ENCODE results near the gene HS2ST1. TPM values are rescaled to one million over a fixed set of nuclear protein-coding genes. Genes with fewer than 3 reads are reported as not detected.

Gene HS2ST1
- total and polyA plus RNA-seq, 2 donors (not counting 3 experiments of a cell fraction or from before 2014, with no cell fraction given), result 5.5 to 31.2 TPM

- DNase-seq (ENCODE audit: low read depth, low spot score) (no peak), FAIRE-seq (no peak)
- intact Hi-C loops (cut with micrococcal nuclease) (loop anchor here (5.0 kb wide), 1 partner anchor 178 kb away; the partner anchor contains the start of gene LMO4), dilution Hi-C loops (cut with MboI; ENCODE audit: extremely low pct_ligation_motif_present, low sequenced_read_pairs) (no loop called here)
- Histone ChIP-seq H3K9me1 (replicated peaks; ENCODE audit: control insufficient read depth, extremely low read depth, insufficient read depth, low read length) (no peaks in the 10 kb centered on the region), H2AFZ (ENCODE audit: low read depth, low read length) (no peak overlapping the region), H3K27ac (ENCODE audit: insufficient read depth, low read depth, low read length) (no peak overlapping the region), H3K79me2 (ENCODE audit: control insufficient read depth, insufficient read depth, low read length) (no peaks in the 10 kb centered on the region), H3K9me3 (replicated peaks; ENCODE audit: control insufficient read depth, insufficient read depth, low read length) (no peaks in the 10 kb centered on the region), H3K4me1 (ENCODE audit: control insufficient read depth, extremely low read depth, insufficient read depth, low read length) (peaks cover 19% of the 10 kb centered on the region), H3K4me3 (replicated peaks in 1 of 3; ENCODE audit: insufficient read depth in 1 of 3, low read depth in 1 of 3, low read length in 3 of 3) (no peak overlapping the region), H3K9ac (replicated peaks; ENCODE audit: extremely low read depth, insufficient read depth, low read length) (no peak overlapping the region), H3K36me3 (ENCODE audit: control insufficient read depth in 2 of 2, extremely low read depth in 1 of 2, insufficient read depth in 2 of 2, low read length in 2 of 2) (no peaks in the 10 kb centered on the region), H3K27me3 (ENCODE audit: control insufficient read depth in 2 of 2, insufficient read depth in 2 of 2, low read length in 2 of 2) (peaks cover 8 to 21% of the 10 kb centered on the region in 2 experiments), H3K4me2 (ENCODE audit: insufficient read depth, low read length) (no peak overlapping the region), H4K20me1 (replicated peaks; ENCODE audit: control insufficient read depth, extremely low read depth, insufficient read depth, low read length) (no peaks in the 10 kb centered on the region)
- no peak for TF ChIP-seq MAX (IDR thresholded peaks at IDR 0.05; ENCODE audit: insufficient read depth, insufficient read length)
- no peak for TF ChIP-seq MYC (IDR thresholded peaks at IDR 0.05; ENCODE audit: low read depth, low read length)
- TF ChIP-seq EZH2 (IDR thresholded peaks at IDR 0.05; ENCODE audit: borderline replicate concordance, low read depth, low read length, severe bottlenecking), result no peak
- TF ChIP-seq POLR2AphosphoS5 (IDR thresholded peaks at IDR 0.05; ENCODE audit: insufficient read depth, low read depth, low read length), result no peak
- TF ChIP-seq POLR2A (IDR thresholded peaks at IDR 0.05; ENCODE audit: low read depth, low read length), result no peak
- TF ChIP-seq CTCF (IDR thresholded peaks at IDR 0.05; ENCODE audit: extremely low read depth in 1 of 2, insufficient read depth in 1 of 2, low read depth in 1 of 2, low read length in 2 of 2), result no peak
- TF ChIP-seq GATA2 (IDR thresholded peaks at IDR 0.05; ENCODE audit: insufficient read depth, insufficient read length, low read depth, low read length), result no peak
- TF ChIP-seq FOS (IDR thresholded peaks at IDR 0.05; ENCODE audit: borderline replicate concordance, insufficient read depth, low read length), result no peak
- TF ChIP-seq JUN (IDR thresholded peaks at IDR 0.05; ENCODE audit: borderline replicate concordance, insufficient read depth, insufficient read length, low read depth), result no peak
- BruUV-seq (replicated peaks), result no TSS peak
- ChIA-PET CTCF (interaction anchor here (1.1 to 1.8 kb wide), 6 partner anchors 9 to 804 kb away, joined by 3 to 5 read pairs (median 4); no protein-coding TSS in a partner anchor), POLR2A (no interaction called here)
Observed at GRCh38 chr1:87149241-87150041, 235.0 kb downstream of the HS2ST1 start.
